GM12892 (cell line): ENCODE measurements around the gene OAT.

Experiments used
- POLR2A ChIP-seq: IDR thresholded peaks from 2 replicates; pipeline ENCODE4 v1.6.1; 2011; ENCODE audit warnings: low read depth, low read length, control low read depth
- POLR2AphosphoS5 ChIP-seq: IDR thresholded peaks from 2 replicates; pipeline ENCODE4 v1.6.1; 2011; ENCODE audit warnings: low read depth, low read length, control low read depth

- TF ChIP-seq POLR2AphosphoS5 (no peak), POLR2A (no peak)
Measured at GRCh38 chr10:124389613-124390361, 28.9 kb downstream of the OAT start.
